Activated T-cell treated with anti-CD3 and anti-CD28 coated beads, Interleukin-2, amount 50 U/mL, for 48 hours (primary cell): ENCODE results near the gene RASSF5.

Experiments used
- DNase-seq, 2 experiments: peaks; one replicate each; pipeline ENCODE4 v3.0.0-alpha.2; 2020

The RASSF5 gene

DNA sequence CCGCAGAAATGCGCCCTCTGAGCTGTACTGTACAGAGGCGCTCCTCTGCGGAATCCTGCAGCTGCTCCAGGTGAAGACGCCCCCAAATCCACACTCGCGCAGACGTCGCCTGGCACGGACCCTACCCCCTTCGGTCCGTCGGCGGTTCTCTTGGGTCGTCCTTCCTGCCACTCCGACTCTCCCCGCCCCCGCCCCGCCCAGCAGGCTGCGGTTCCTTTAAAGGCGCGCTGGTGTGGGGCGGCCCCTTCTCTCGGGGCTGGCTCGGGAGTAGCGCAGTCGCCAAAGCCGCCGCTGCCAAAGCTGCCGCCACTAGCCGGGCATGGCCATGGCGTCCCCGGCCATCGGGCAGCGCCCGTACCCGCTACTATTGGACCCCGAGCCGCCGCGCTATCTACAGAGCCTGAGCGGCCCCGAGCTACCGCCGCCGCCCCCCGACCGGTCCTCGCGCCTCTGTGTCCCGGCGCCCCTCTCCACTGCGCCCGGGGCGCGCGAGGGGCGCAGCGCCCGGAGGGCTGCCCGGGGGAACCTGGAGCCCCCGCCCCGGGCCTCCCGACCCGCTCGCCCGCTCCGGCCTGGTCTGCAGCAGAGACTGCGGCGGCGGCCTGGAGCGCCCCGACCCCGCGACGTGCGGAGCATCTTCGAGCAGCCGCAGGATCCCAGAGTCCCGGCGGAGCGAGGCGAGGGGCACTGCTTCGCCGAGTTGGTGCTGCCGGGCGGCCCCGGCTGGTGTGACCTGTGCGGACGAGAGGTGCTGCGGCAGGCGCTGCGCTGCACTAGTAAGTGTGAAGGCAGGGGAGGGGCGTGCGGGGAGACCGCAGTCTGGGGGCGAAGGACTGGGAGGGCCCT is at the start of gene RASSF5:
TSS of gene RASSF5 (plus strand) at position 248 of the 846 bp plus-strand sequence. CDS start at position 320, 72 bp downstream.
- peak; percentile 91 for DNase-seq

- no peak for DNase-seq
Observed at GRCh38 chr1:206459703-206460102, 47.6 kb upstream of the RASSF5 start.

GRCh38 chr1:206460836-206461426 is 46.4 kb upstream of the RASSF5 start:
- no peak for DNase-seq

GRCh38 chr1:206461602-206462455 is 45.5 kb upstream of the RASSF5 start:
- DNase-seq, result peak; percentile 82 to 84

DNA sequence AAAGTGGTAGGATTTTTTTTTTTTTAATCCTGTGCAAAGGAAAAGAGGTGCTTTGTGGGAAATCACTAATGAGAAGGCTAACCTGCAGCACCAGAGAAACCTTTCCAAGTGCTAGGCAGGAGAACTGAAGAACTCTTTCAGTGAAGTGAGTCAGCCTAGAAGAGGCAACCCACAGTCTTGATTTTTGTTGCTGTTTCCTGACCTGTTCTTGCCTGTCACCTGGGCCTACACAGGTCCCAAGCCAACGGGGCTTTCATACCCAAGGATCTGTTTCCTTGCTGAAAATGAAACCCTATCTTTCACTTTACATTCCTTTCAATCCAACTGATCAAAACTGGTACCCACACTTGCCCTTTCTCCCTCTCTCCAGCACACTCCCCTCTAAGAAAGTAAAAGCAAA is 44.2 kb upstream of the RASSF5 start:
- no peak for DNase-seq

GRCh38 chr1:206463911-206464310 is 43.4 kb upstream of the RASSF5 start:
- no peak for DNase-seq

- DNase-seq, result no peak
Observed at GRCh38 chr1:206464456-206464964, 42.8 kb upstream of the RASSF5 start.

GRCh38 chr1:206465951-206466350 is 41.4 kb upstream of the RASSF5 start:
- no peak for DNase-seq

- peak in 1 of 2 experiments; percentile 41 for DNase-seq
Observed at GRCh38 chr1:206466840-206467649, 40.3 kb upstream of the RASSF5 start.

DNA sequence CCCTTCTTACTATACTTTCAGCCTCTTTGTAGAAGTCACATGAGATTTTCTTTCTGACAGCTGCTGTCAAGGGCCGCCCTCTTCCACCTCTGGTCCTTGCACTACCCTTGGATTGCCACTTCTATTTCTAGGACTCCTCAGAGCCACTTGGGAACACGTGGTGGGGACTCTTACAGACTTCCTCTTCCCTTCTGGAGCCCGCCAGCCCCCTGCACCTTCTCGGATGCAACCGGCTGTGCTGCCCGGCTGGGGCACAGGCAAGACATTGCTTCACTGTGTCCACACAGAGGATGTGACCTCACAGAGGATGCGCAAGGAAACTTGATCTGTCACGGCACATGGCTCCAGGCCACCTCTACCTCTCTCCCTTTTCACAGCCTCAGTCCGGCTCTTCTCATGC is 39.4 kb upstream of the RASSF5 start:
- peak in 1 of 2 experiments; percentile 38 for DNase-seq

DNA sequence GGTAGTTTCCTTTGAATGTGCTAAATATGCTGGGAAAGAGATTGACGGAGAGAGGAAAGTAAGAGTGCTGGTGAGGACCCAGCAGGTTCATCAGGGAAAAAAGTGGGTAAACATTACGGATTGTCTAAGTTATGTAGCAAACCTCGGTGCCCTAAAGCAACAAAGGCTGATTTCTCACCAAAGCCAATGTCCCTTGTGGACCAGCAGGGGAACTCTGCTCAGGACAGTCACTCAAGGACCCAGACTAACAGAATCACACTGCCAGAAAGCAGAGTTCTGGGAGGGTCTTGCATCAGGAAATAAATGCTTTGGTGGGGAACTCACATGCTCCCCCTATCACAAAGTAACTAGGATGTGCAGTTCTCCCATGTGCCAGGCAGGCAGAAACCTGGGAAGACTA is 38.8 kb upstream of the RASSF5 start:
- DNase-seq, result no peak

GRCh38 chr1:206469411-206469932 is 37.9 kb upstream of the RASSF5 start:
- peak in 1 of 2 experiments; percentile 46 for DNase-seq

DNA sequence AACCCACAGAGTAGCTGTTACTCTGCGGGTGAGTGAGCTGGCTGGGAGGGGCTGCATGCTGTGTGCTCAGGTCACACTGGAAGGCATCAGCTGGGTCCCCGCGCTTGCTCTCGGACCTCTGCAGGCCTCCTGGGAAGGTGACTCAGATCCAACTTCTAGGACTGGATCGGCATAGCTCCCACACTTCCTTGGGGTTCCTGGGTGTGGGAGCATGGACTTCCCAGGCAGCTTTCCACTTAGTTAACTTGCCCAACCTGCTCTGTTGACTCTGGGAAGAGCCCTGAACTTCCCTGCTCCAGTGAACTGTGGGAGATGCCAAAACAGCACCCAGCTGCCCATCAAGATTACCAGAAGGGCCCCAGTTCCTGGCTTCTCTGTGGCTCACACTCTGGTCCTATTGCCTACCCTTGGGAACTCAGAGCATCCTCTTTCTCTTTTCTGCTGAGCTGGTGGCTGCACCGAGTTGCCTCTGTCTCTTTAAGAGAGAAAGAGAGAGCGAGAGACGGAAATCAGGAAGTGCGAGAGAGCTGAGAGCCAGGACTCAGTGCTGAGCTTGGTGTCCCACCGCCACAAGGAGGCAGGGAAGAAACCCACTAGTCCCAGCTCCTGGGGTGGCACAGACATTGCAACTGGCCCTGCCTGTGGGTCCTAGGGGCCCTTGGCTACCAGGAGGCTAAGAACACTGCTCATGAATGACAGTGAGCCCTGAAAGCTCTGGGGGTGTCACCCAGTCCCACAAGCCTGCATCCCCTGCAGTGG is 37.2 kb upstream of the RASSF5 start, which contains the start of gene IKBKE:
TSS of gene IKBKE (plus strand) at position 544 of the 759 bp plus-strand sequence. CDS start 2,752 bp downstream, outside the sequence.
- DNase-seq, result peak; percentile 69 to 71

- peak; percentile 68 to 75 for DNase-seq
Observed at GRCh38 chr1:206470692-206471414, 36.5 kb upstream of the RASSF5 start.

DNA sequence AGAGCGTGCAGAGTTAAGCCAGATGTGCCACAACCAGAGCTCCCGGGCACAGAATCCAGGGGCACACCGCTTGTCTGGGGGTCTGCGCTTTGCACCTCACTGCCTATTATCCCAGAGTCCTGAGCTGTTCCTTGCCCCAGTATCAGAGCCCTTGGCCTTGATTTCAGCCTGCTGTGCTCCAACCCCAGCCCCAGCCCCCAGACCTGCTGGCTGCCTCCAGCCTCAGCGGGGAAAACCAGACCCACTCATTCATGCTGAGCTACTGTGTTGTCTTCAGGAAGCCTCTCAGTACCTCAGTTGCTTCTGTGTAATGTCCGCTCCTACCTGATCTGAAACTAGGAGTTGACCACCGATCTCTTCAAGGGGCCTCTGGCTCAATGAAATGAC is 35.9 kb upstream of the RASSF5 start:
- DNase-seq, result peak; percentile 45 to 53

- no peak for DNase-seq
Observed at GRCh38 chr1:206472024-206472423, 35.3 kb upstream of the RASSF5 start.

- DNase-seq, result peak; percentile 42 to 49
Observed at GRCh38 chr1:206472454-206472853, 34.9 kb upstream of the RASSF5 start.

GRCh38 chr1:206472886-206473285 is 34.4 kb upstream of the RASSF5 start:
- no peak for DNase-seq

DNA sequence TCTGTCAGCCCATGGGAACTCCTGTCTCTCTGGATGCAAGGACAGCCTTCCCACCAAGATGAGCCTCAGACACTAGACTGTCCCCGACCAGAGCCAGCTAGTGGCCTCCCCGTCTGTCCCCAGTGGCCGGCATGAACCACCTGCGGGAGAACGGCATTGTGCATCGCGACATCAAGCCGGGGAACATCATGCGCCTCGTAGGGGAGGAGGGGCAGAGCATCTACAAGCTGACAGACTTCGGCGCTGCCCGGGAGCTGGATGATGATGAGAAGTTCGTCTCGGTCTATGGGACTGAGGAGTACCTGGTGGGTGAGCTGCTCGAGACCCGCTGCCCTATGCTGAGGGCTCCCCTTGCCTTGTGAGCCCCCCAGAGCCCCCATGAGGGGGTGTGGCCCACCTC is 31.3 kb upstream of the RASSF5 start:
- no peak for DNase-seq

- no peak for DNase-seq
Observed at GRCh38 chr1:206476591-206476990, 30.7 kb upstream of the RASSF5 start.
